ENCODE results near the gene TANK. TPM values are rescaled to one million over a fixed set of nuclear protein-coding genes. Genes with fewer than 3 reads are reported as not detected.

The TANK gene
- total RNA-seq, 2 donors from 2014 or later: 50.4 to 51.0 TPM

DNA sequence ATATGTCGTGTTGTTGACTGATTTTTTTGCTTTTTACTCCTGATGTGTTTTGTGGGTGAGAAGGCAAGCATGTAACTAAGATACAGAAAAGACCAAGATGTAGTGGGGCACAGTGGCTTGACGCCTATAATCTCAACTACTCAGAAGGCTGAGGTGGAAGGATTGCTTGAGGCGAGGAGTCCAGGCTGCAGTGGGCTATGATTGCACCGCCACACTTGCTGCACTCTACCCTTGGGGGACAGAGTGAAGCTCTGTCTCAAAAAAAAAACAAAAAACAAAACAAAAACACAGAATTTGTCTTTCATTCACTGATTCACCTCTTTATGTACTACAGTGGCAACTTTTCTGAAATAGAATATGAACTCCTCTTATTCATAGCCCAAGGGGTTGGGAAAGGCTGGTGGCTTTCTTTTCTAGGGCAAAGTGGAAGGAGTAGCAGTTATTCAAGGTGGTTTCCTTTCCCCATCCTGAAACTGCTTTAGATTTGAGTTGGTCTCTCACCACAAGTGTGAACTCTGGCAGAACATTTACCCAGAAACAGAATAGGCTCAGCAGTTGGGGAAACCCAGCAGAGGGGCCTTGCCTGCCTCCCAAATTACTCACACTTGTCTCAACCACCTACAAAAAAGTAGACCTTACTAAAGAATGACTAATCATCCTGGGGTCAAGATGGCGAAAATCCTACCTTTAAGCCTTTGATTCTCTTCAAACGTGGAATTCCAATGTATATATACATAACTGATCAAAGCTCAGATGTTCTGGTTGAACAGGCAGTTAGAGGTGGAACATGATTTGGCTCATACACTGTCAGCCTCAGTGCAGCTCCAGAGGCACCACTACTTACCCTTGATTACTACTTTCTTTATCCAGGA is 6.5 kb downstream of the TANK start:
- TF ChIP-seq, protein P1, sequence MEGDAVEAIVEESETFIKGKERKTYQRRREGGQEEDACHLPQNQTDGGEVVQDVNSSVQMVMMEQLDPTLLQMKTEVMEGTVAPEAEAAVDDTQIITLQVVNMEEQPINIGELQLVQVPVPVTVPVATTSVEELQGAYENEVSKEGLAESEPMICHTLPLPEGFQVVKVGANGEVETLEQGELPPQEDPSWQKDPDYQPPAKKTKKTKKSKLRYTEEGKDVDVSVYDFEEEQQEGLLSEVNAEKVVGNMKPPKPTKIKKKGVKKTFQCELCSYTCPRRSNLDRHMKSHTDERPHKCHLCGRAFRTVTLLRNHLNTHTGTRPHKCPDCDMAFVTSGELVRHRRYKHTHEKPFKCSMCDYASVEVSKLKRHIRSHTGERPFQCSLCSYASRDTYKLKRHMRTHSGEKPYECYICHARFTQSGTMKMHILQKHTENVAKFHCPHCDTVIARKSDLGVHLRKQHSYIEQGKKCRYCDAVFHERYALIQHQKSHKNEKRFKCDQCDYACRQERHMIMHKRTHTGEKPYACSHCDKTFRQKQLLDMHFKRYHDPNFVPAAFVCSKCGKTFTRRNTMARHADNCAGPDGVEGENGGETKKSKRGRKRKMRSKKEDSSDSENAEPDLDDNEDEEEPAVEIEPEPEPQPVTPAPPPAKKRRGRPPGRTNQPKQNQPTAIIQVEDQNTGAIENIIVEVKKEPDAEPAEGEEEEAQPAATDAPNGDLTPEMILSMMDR (IDR thresholded peaks at IDR 0.05): no peak
- TF ChIP-seq POLR2AphosphoS5 (IDR thresholded peaks at IDR 0.05) (no peak), POLR2A (IDR thresholded peaks at IDR 0.05) (no peak)
- Histone ChIP-seq H3K27ac (no peak overlapping the region), H3K4me1 (replicated peaks) (no peaks in the 10 kb centered on the region), H3K36me3 (no peaks in the 10 kb centered on the region), H3K4me3 (no peak overlapping the region), H3K27me3 (replicated peaks; ENCODE audit: insufficient read depth) (no peaks in the 10 kb centered on the region), H3K9me3 (no peaks in the 10 kb centered on the region)
- 94% methylated on average over 6 of the region's 6 CpGs for WGBS
- no peak for DNase-seq (ENCODE audit: low spot score)
- intact Hi-C loops (cut with DNase I): no loop called here

DNA sequence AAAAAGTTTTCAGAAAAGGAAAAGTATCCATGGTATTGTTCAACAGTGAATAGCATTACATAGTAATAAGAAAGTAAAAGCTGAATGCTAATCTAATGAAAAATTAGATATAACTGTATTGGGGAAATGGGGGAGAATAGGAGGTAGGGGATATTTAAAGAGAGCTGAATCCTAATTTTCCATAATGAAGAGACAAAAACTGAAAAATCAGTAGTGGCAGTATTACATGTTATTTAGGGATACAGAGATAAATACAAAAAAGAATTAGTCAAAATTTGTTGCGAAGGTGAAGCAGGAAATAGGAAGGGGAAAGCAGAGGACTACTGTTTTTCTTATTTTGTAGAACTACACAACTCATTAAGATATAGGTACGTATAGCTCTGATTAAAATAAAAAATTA is 9.1 kb downstream of the TANK start:
- Histone ChIP-seq H3K4me1 (replicated peaks) (no peaks in the 10 kb centered on the region), H3K27me3 (replicated peaks; ENCODE audit: insufficient read depth) (no peaks in the 10 kb centered on the region), H3K36me3 (no peaks in the 10 kb centered on the region), H3K9me3 (no peaks in the 10 kb centered on the region), H3K4me3 (no peak overlapping the region), H3K27ac (no peak overlapping the region)
- TF ChIP-seq POLR2A (IDR thresholded peaks at IDR 0.05): no peak
- TF ChIP-seq POLR2AphosphoS5 (IDR thresholded peaks at IDR 0.05): no peak
- TF ChIP-seq, protein P1 (IDR thresholded peaks at IDR 0.05): no peak
- intact Hi-C loops (cut with DNase I): no loop called here
- 99% methylated on average over 2 of the region's 2 CpGs for WGBS
- DNase-seq (ENCODE audit: low spot score): no peak

DNA sequence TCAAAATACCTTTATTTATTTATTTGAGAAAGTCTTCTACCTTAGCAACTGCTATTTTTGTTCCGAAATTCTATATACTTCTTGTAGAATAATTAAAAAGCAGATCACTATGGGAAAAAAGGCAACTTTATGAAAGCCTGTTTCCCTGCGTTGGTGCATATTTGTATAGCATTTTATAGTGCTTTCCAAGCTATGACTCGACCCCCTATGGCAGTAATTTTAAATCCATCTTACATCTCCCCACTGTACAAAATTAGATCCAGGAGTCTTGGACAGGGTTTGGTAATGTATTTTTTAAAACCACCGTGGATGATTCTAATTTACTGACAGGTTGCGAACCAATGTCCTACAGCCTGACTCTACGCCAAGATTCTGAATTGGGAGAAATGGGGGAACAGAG is 10.1 kb downstream of the TANK start:
- WGBS: 58% methylated on average over 6 of the region's 6 CpGs
- H3K9me3 ChIP-seq: no peaks in the 10 kb centered on the region
- no peak for DNase-seq (ENCODE audit: low spot score)
- H3K27me3 ChIP-seq (replicated peaks; ENCODE audit: insufficient read depth): no peaks in the 10 kb centered on the region
- H3K27ac ChIP-seq: no peak overlapping the region
- H3K4me1 ChIP-seq (replicated peaks): no peaks in the 10 kb centered on the region
- H3K36me3 ChIP-seq: no peaks in the 10 kb centered on the region
- H3K4me3 ChIP-seq: no peak overlapping the region
- intact Hi-C loops (cut with DNase I): no loop called here
- TF ChIP-seq POLR2AphosphoS5 (IDR thresholded peaks at IDR 0.05) (no peak), POLR2A (IDR thresholded peaks at IDR 0.05) (no peak)
- TF ChIP-seq, protein P1 (IDR thresholded peaks at IDR 0.05): no peak

DNA sequence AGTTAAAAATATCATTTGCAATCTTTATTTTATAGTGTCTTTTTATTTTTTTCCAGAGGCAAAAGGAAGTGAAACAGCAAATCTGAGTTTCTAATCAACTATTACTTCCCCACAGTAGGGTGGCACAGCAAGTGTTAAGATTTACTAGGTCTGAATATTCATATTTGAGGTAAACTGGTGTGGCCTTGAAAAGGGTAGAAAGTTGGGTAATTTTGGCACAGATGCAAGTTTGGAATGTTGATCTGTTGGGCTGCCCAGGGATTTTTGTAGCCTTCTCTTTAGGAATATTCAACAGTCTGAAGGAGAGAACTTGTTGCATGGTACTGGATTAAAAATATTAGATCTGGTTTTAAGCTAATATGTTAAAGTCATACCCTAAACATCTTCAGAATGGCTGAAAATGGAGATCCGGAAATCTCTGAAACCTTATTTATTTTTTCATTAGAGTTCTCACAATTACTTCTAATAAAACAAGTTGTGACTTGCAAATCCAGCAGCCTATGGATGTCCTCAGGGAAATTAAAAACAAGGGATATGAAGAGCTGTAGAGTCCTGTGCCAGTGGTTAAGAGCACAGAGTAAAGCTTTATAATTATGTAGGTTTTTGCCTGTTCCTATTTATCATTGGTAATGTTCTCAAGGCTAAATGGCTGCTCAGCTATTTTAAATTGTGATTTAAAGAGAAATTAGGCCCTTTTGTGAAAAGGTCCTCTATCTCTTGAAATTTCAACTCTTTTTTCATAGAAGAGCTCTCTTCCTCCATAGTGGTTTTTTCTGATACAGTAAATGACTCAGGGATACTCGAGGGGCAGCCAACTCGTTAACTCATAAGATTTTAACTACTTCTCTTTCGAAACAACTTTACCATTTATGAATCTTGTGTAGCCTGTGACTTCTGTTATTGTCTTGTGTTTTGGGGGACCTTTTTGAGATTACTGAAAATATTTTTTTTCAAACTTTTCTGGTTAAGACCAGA is 11.0 kb downstream of the TANK start:
- no peak for TF ChIP-seq POLR2A (IDR thresholded peaks at IDR 0.05)
- TF ChIP-seq, protein P1 (IDR thresholded peaks at IDR 0.05): no peak
- no peak for TF ChIP-seq POLR2AphosphoS5 (IDR thresholded peaks at IDR 0.05)
- Histone ChIP-seq H3K27ac (no peak overlapping the region), H3K36me3 (no peaks in the 10 kb centered on the region), H3K4me1 (replicated peaks) (no peaks in the 10 kb centered on the region), H3K9me3 (no peaks in the 10 kb centered on the region), H3K27me3 (replicated peaks; ENCODE audit: insufficient read depth) (no peaks in the 10 kb centered on the region), H3K4me3 (no peak overlapping the region)
- intact Hi-C loops (cut with DNase I): no loop called here
- 63% methylated on average over 4 of the region's 4 CpGs for WGBS
- no peak for DNase-seq (ENCODE audit: low spot score)
